Thyroid gland (tissue), 4 donors: ENCODE measurements around the gene BTNL9. TPM values are rescaled to one million over a fixed set of nuclear protein-coding genes. Genes with fewer than 3 reads are reported as not detected.

Source experiments
- DNase-seq, 2 donors: peaks; one replicate each; pipeline ENCODE4 v3.0.0-alpha.2; 2019
- H3K27ac ChIP-seq, 3 donors: fragments of 200-600 bp; sonication (generic); 1 replicate in 2 of 3; 2 replicates in 1 of 3; pipeline ENCODE4 v1.5.1; 2016 to 2019; ENCODE audit warnings: mild to moderate bottlenecking in 1 of 3, moderate library complexity in 1 of 3
- H3K27me3 ChIP-seq: fragments of 200-600 bp; sonication (generic); one replicate; pipeline ENCODE4 v1.5.1; 2019
- H3K36me3 ChIP-seq, 2 donors: fragments of 200-600 bp; sonication (generic); one replicate each; pipeline ENCODE4 v1.5.1; 2016 to 2019
- H3K4me1 ChIP-seq, 2 donors: fragments of 200-600 bp; sonication (generic); one replicate each; pipeline ENCODE4 v1.5.1; 2017 to 2019
- H3K4me3 ChIP-seq, 3 donors: fragments of 200-600 bp; sonication (generic); replicated peaks in 1 of 3; 1 replicate in 2 of 3; 2 replicates in 1 of 3; pipeline ENCODE4 v1.5.1; 2016; ENCODE audit warnings: mild to moderate bottlenecking in 1 of 3
- H3K9me3 ChIP-seq: fragments of 200-600 bp; sonication (generic); one replicate; pipeline ENCODE4 v1.5.1; 2017
- POLR2A ChIP-seq, 2 donors: fragments of 450-650 bp; IDR thresholded peaks; one replicate each; pipeline ENCODE4 v1.6.1; 2017; ENCODE audit warnings: antibody characterized with exemption in 2 of 2, mild to moderate bottlenecking in 2 of 2, moderate library complexity in 1 of 2
- WGBS, 2 donors: methylation state at CpG; one replicate each; pipeline ENCODE4 v1.1.5; 2017; 5-methylcytosine and 5-hydroxymethylcytosine counted together
- intact Hi-C: fragments of 100-400 bp; cut with DNase I; formaldehyde crosslinking; loops from one replicate; pipeline ENCODE4 v1.15.1; 2023
- total RNA-seq, 4 donors: library from RNA; depleted of rRNA; stranded (reverse); fragments of >200 nt; gene quantifications; one replicate each; pipeline ENCODE4 v1.2.3, GENCODE V29; 2016
- TF ChIP-seq, protein P1 (sequence below), 6 experiments: fragments of 200-600 bp in 3 of 6; fragments of 450-650 bp in 3 of 6; sonication (generic) in 3 of 6; IDR thresholded peaks; one replicate each; pipeline ENCODE4 v1.5.1; 2016 to 2019; ENCODE audit warnings: antibody characterized with exemption in 6 of 6, mild to moderate bottlenecking in 2 of 6, inconsistent platforms in 1 of 6, moderate library complexity in 1 of 6

The BTNL9 gene
- total RNA-seq, 4 donors from 2014 or later, result 12.9 to 77.1 (median 34.3) TPM

GRCh38 chr5:181062631-181063030, 22.6 kb downstream of the BTNL9 start:
- TF ChIP-seq, protein P1, sequence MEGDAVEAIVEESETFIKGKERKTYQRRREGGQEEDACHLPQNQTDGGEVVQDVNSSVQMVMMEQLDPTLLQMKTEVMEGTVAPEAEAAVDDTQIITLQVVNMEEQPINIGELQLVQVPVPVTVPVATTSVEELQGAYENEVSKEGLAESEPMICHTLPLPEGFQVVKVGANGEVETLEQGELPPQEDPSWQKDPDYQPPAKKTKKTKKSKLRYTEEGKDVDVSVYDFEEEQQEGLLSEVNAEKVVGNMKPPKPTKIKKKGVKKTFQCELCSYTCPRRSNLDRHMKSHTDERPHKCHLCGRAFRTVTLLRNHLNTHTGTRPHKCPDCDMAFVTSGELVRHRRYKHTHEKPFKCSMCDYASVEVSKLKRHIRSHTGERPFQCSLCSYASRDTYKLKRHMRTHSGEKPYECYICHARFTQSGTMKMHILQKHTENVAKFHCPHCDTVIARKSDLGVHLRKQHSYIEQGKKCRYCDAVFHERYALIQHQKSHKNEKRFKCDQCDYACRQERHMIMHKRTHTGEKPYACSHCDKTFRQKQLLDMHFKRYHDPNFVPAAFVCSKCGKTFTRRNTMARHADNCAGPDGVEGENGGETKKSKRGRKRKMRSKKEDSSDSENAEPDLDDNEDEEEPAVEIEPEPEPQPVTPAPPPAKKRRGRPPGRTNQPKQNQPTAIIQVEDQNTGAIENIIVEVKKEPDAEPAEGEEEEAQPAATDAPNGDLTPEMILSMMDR (IDR thresholded peaks at IDR 0.05), result no peak
- no peak for TF ChIP-seq POLR2A (IDR thresholded peaks at IDR 0.05)
- Histone ChIP-seq H3K4me3 (no peak overlapping the region), H3K9me3 (no peaks in the 10 kb centered on the region), H3K36me3 (no peaks in the 10 kb centered on the region), H3K27me3 (no peaks in the 10 kb centered on the region), H3K4me1 (peaks cover 0 to 8% of the 10 kb centered on the region in 2 donors), H3K27ac (no peak overlapping the region)
- WGBS, 2 donors, result 91 to 92% methylated on average over 6 of the region's 6 CpGs
- intact Hi-C loops, result no loop called here
- DNase-seq, result no peak

- no peak overlapping the region for H3K27ac ChIP-seq
- H3K4me3 ChIP-seq, result no peak overlapping the region
- intact Hi-C loops, result no loop called here
- TF ChIP-seq, protein P1 (IDR thresholded peaks at IDR 0.05), result no peak
- TF ChIP-seq POLR2A (IDR thresholded peaks at IDR 0.05), result no peak
- no peaks in the 10 kb centered on the region for H3K27me3 ChIP-seq
- H3K4me1 ChIP-seq, result peaks cover 0 to 8% of the 10 kb centered on the region in 2 donors
- H3K9me3 ChIP-seq, result no peaks in the 10 kb centered on the region
- WGBS, 2 donors, result 84 to 86% methylated on average over 8 of the region's 8 CpGs
- no peaks in the 10 kb centered on the region for H3K36me3 ChIP-seq
- DNase-seq, result no peak
These were observed 23.4 kb downstream of the BTNL9 start for GRCh38 chr5:181063514-181063913.

GRCh38 chr5:181064987-181065386, 24.9 kb downstream of the BTNL9 start:
- DNase-seq, result no peak
- Histone ChIP-seq H3K4me3 (no peak overlapping the region), H3K36me3 (no peaks in the 10 kb centered on the region), H3K9me3 (no peaks in the 10 kb centered on the region), H3K27me3 (no peaks in the 10 kb centered on the region), H3K27ac (no peak overlapping the region), H3K4me1 (no peaks in the 10 kb centered on the region)
- WGBS, 2 donors, result 94% methylated on average over 5 of the region's 7 CpGs
- intact Hi-C loops, result no loop called here
- TF ChIP-seq POLR2A (IDR thresholded peaks at IDR 0.05), result no peak

DNA sequence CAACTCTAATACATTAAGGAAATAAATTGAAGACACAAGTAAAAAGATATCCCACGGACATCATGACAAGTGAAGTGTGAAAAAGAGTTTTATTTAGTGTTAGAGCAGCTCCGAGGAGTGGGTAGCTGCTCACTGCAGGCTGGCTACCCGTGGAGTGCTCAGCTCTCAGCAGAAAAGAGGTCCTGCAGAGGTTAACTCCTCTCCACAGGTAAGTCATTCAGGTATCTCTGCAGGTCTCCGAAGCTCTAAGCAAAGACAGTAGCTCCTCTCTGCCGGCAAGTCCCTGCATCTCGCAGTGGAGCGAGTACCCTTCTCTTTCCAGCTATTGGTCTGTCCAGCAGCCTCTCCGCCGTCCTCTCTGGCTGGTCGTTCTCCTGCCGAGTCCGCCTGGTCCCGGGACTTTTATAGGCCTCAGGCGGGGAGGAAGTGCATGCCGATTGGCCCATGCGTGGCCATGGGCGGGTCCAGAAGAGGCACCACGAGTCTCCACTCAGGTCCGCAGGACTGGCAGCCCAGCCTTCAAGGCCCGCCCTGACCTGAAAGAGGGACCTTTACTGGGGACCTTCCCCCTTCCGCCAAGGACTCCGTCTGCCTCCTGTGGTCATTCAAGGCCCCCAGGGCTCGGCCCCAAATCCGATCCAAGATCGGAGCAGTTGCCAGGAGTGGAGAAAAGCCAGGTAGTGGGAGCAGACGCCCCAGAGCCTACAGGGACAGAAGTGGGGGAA, 29.9 kb downstream of the BTNL9 start:
- intact Hi-C loops, result no loop called here
- Histone ChIP-seq H3K36me3 (no peaks in the 10 kb centered on the region), H3K27me3 (no peaks in the 10 kb centered on the region), H3K27ac (no peak overlapping the region), H3K4me3 (no peak overlapping the region), H3K4me1 (no peaks in the 10 kb centered on the region), H3K9me3 (no peaks in the 10 kb centered on the region)
- TF ChIP-seq, protein P1 (IDR thresholded peaks at IDR 0.05), result no peak
- peak in 1 of 2 donors; percentile 44 for TF ChIP-seq POLR2A (IDR thresholded peaks at IDR 0.05)
- DNase-seq, result peak; percentile 34 to 56
- 36 to 40% methylated on average over 19 to 26 of the region's 26 CpGs for WGBS, 2 donors

DNA sequence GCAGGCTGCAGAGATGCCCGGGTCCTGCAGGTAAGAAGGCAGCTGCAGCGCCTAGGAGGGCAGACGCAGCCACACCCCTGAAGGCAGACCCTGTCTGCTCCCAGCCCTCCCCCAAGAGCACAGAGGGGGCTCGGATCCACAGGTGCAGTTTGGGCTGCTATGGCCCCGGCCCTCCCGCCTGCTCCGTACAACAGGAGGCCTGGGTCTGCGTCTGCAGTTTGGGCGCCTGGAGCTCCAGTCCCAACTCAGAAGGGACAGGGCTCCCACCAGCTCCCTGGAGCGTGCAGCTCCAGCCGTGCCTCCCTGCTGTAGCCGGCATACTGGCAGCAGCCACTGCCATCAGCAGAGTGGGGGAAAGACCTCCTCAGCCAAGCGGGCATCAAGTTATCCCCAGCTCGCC, 30.5 kb downstream of the BTNL9 start:
- Histone ChIP-seq H3K9me3 (no peaks in the 10 kb centered on the region), H3K27ac (no peak overlapping the region), H3K4me1 (no peaks in the 10 kb centered on the region), H3K36me3 (no peaks in the 10 kb centered on the region), H3K27me3 (no peaks in the 10 kb centered on the region), H3K4me3 (no peak overlapping the region)
- WGBS, 2 donors, result 46 to 62% methylated on average over 11 to 13 of the region's 14 CpGs
- intact Hi-C loops, result no loop called here
- DNase-seq, result no peak
- no peak for TF ChIP-seq POLR2A (IDR thresholded peaks at IDR 0.05)
- TF ChIP-seq, protein P1 (IDR thresholded peaks at IDR 0.05), result no peak
